Epithelial cell of prostate (primary cell): ENCODE measurements around the gene FALEC.
A peak's percentile ranks its signal among the peaks of the same experiment; 100 is the strongest.

Experiments
- DNase-seq: peaks from one replicate; pipeline ENCODE4 v3.0.0-alpha.2; 2011; ENCODE audit warnings: low read depth, low spot score
- H3K27ac ChIP-seq: fragments of 450-650 bp; 2 replicates; pipeline ENCODE4 v1.5.1; 2017; ENCODE audit warnings: mild to moderate bottlenecking

FALEC gene

DNA sequence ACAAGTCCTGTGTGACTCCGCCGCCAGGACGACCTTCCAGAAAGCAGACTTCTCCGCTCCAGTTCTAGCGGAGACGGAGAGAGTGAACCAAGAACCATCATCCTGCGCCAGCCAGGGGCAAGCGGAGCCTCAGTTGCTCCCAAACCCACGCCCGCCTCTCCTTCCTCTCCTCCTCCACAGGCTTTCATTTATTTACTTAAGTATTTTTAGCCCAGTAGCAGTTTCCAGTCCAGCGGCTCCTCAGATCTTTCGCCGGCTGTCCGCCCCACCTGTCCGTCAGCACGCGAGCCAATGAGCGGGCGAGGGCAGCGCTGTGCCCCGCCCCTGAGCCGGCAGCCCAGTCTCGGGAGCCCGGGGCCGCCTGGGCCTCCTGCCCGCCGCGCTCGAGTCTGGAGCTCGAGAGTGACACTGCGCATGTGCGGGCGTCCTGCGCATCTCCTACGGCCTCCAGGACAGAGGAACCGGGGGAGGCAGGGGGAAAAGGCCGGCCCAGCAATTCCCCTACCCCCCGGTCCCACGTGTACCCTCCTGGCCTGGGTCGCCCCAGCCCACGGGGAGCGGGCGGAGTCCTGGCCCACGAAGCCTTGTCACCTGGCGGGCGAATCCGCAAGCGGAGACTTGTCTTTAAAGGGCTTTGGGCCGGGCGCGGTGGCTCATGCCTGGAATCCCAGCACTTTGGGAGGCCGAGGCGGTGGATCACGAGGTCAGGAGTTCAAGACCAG, at the start of gene FALEC:
FALEC (plus strand) TSS at position 425 of the 722 bp plus-strand sequence.
- peak within 1 kb of the TSS; percentile 73 for H3K27ac ChIP-seq
- DNase-seq = peak; percentile 78

- no peak overlapping the region for H3K27ac ChIP-seq
- no peak for DNase-seq
Observed at GRCh38 chr1:150466964-150467363, 48.6 kb upstream of the FALEC start.

- no peak for DNase-seq
- peak overlapping the region; percentile 25 for H3K27ac ChIP-seq
Observed at GRCh38 chr1:150469291-150469690, 46.3 kb upstream of the FALEC start.

DNA sequence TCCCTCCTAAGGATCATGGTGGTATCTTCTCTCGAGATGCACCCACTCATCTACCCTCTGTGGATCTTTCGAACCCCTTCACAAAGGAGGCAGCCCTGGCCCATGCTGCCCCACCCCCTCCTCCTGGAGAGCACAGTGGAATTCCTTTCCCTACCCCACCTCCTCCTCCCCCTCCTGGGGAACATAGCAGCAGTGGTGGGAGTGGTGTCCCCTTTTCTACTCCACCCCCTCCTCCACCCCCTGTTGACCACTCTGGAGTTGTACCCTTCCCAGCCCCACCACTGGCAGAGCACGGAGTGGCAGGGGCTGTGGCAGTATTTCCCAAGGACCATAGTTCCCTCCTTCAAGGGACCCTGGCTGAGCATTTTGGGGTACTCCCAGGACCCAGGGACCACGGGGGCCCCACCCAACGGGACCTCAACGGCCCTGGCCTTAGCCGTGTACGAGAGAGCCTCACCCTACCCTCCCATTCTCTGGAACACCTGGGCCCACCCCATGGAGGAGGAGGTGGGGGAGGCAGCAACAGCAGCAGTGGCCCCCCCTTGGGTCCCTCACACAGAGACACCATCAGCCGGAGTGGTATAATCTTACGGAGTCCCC, 42.9 kb upstream of the FALEC start:
- H3K27ac ChIP-seq = no peak overlapping the region
- no peak for DNase-seq

GRCh38 chr1:150473659-150474058, 41.9 kb upstream of the FALEC start:
- no peak for DNase-seq
- peak overlapping the region; percentile 10 for H3K27ac ChIP-seq

DNA sequence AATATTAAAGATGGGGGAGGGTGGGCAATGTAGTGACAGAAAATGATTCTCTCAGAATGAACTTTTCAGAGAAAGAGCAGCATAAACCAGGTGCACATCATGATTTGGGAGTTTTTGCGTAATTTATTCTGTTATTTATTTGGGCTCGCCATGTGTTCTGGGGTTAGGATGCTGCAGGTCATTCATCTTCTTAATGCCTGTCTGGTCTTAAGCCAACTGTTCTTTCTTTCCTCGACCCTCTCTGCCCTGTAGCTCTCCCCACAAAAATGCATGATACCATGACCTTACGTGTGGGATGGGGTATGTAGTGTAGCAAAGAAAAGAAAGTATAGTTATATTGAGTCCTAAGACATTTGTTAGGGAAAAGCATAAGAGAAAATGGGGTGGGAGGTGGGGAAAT, 40.7 kb upstream of the FALEC start:
- H3K27ac ChIP-seq = peak overlapping the region; percentile 99
- no peak for DNase-seq

DNA sequence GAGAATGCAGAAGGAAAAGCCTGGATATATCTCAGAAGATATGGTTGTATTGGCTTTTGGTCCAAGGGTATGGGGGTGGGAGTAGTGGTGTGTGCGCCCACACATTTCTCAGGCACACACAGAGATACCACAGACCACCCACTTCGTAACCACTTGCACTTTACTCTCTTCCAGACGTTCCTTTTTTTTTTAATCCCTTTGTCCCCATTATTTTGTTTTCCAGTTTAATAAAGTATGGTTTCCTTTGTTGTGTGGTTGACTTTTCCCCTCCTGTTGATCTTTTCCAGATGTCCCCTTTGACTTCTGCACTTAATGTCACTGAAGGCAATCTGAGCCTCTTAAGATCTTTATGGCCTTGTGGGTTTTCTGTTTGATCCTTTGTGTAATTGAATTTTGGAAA, 38.8 kb upstream of the FALEC start:
- H3K27ac ChIP-seq = peak overlapping the region; percentile 99
- DNase-seq = no peak

GRCh38 chr1:150477320-150477719, 38.2 kb upstream of the FALEC start:
- peak overlapping the region; percentile 99 for H3K27ac ChIP-seq
- peak; percentile 50 for DNase-seq

DNA sequence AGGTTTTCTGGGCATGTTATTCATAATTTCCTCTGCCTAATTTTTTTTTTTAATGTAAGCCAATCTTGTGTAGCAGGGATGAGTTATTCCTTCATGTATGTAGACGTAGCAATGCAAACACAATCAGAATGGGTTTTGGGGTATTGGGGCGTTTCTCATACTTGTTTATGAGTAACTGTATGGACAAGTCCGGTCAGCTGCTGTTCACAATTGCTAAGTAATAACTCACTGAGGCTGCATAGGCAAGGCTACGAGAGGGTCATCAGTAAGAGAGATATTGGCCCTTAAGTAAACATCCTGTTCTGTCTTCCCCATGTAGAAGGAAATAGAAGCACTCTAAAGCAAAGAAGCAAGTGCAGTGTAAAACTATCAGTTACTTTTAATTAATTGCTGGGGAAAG, 37.8 kb upstream of the FALEC start:
- H3K27ac ChIP-seq = peak overlapping the region; percentile 99
- DNase-seq = peak; percentile 99

DNA sequence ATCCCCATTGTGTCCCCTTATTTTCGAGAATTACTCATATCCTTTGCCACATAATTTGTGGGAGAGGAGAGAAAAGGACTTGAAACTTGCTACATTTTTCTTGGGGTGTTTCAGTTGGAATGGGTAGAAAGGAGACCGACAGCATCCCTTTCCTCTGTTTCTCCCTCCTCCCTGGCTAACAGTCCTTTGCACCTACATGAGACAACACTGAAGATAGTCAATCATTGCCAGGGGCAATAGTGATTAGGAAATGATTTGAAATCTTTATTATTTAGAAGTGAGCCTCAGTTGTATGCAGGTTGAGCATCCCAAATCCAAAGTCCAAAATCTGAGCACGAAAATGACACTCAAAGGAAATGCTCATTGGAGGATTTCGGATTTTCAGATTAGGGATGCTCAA, 36.2 kb upstream of the FALEC start:
- DNase-seq = no peak
- peak overlapping the region; percentile 99 for H3K27ac ChIP-seq

DNA sequence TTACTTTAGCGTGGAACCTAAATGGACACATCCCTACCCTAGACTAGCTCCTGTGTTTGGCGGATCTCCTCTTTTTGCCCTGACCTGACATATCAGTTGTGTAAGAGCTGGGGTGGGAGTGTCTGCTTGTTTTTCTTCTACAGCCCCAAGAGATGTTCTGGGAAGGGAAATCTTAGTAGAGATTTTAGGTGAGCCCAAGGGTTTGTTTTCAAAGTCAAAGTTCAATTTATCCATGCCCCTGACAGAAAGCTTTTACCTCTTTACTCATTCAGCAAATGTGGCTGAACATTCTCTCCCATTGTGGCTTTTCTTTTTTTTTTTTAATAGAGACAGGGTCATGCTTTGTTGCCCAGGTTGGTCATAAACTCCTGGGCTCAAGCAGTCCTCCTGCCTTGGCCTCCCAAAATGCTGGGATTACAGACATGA, 35.6 kb upstream of the FALEC start:
- DNase-seq = no peak
- peak overlapping the region; percentile 99 for H3K27ac ChIP-seq

GRCh38 chr1:150484431-150484830, 31.1 kb upstream of the FALEC start:
- peak; percentile 84 for DNase-seq
- H3K27ac ChIP-seq = peak overlapping the region; percentile 92

DNA sequence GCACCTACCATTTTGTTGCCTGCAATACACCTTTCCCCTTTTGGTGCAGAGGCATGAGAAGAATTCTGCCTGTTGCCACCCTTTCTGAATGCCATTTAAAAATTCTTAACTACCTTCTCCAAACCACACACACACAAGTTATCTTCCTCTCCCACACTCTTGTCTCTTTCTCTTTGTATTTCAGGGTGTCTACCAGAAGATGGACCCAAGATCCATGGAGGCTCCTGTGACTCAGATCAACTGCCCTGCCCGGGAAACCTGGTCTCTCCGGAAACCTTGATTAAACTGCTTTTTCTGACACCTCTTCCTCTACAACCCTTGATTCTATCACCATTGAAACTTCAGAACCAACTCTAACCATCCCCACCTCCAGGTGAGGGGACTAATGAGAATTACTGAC, 30.7 kb upstream of the FALEC start:
- no peak for DNase-seq
- peak overlapping the region; percentile 92 for H3K27ac ChIP-seq

GRCh38 chr1:150486966-150487762, 28.4 kb upstream of the FALEC start, which contains the start of gene TARS2:
TSS of gene TARS2 (plus strand) at chr1:150487419. CDS start at chr1:150487451, 32 bp downstream.
- DNase-seq = peak; percentile 91
- H3K27ac ChIP-seq = peak within 1 kb of the TSS; percentile 92

DNA sequence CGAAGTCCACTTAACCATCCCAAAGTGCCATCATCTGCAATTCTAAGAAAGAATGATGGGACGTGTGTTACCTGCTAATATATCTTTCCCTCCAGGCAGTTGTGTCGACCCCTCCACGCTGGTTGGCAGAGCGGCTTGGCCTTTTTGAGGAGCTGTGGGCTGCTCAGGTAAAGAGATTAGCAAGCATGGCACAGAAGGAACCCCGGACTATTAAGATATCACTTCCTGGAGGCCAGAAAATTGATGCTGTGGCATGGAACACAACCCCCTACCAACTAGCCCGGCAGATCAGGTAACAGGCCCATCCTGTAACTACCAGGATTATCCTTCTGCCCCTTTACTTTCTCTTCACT, 27.8 kb upstream of the FALEC start:
- H3K27ac ChIP-seq = peak overlapping the region; percentile 92
- DNase-seq = no peak

GRCh38 chr1:150493175-150493574, 22.4 kb upstream of the FALEC start:
- H3K27ac ChIP-seq = peak overlapping the region; percentile 15
- DNase-seq = no peak

- DNase-seq = no peak
Observed at GRCh38 chr1:150498342-150498741, 17.2 kb upstream of the FALEC start.

DNA sequence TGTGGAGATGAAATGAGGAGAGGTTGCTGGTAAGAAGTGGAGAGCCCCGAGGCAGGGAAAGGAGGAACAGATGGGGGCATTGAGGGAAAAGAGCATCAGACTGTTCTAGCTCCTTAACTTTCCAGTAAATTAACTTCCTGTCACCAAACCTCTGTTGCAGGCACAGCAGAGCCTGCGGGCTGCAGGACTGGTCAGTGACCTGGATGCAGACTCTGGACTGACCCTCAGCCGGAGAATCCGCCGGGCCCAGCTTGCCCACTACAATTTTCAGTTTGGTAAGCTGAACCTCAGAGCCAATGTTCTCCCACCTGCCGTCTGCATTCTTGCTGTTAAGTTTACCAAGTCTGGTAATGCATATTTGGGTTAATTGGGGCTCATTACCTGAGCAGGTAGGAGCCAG, 10.1 kb upstream of the FALEC start:
- DNase-seq = no peak
- H3K27ac ChIP-seq = no peak overlapping the region

More at GRCh38 chr1:150498342-150498741, 17.2 kb upstream of the FALEC start:
- no peak overlapping the region for H3K27ac ChIP-seq

- H3K27ac ChIP-seq = peak within 1 kb of the TSS; percentile 54
- DNase-seq = no peak
Observed at GRCh38 chr1:150507912-150508864, 7.4 kb upstream of the FALEC start, which contains the start of gene ECM1. TSS of gene ECM1 (plus strand) at chr1:150508109. CDS start at chr1:150508210, 101 bp downstream.

- peak overlapping the region; percentile 54 for H3K27ac ChIP-seq
- no peak for DNase-seq
Observed at GRCh38 chr1:150508982-150509381, 6.6 kb upstream of the FALEC start.
